Measurements from ENCODE around the gene AUTS2.

DNA sequence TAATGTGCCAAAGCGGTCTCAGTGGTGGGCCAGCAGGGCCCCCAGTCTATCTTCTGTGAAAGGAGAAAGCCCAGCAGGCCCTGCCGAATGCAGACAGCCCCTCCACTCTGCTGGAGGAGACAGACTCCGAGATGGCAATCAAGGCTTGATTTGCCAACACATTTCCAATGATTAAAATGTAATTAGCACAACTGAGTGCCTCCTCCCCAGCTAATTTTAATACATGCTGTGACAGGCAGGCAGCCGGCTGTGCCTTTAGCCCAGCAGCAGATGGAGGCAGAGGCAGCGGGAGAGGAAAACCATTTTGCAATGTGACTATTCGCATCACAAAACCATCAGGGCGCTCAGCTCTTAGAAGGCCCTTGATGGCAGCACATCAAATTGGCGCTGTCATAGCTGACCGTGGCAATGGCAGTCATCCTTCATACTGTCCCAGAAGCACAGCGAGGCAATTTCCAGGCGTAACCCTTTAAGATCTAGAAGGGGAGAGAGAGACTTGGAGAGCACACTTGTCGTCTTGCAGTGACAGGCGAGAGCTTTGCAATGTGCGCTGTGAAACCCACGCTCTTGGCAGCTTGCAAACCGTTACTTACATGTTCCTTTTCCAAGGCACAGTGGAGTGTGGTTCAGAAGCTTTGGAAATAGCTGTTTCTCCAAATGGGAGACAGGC lies 818.8 kb downstream of the AUTS2 start:
- TF ChIP-seq, protein P1, sequence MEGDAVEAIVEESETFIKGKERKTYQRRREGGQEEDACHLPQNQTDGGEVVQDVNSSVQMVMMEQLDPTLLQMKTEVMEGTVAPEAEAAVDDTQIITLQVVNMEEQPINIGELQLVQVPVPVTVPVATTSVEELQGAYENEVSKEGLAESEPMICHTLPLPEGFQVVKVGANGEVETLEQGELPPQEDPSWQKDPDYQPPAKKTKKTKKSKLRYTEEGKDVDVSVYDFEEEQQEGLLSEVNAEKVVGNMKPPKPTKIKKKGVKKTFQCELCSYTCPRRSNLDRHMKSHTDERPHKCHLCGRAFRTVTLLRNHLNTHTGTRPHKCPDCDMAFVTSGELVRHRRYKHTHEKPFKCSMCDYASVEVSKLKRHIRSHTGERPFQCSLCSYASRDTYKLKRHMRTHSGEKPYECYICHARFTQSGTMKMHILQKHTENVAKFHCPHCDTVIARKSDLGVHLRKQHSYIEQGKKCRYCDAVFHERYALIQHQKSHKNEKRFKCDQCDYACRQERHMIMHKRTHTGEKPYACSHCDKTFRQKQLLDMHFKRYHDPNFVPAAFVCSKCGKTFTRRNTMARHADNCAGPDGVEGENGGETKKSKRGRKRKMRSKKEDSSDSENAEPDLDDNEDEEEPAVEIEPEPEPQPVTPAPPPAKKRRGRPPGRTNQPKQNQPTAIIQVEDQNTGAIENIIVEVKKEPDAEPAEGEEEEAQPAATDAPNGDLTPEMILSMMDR (IDR thresholded peaks at IDR 0.05; ENCODE audit: insufficient read depth, low read length, poor library complexity, severe bottlenecking): no peak
- no peak for TF ChIP-seq EZH2phosphoT487 (conservative IDR thresholded peaks at IDR 0.05; ENCODE audit: low read length)

Measured in SU-DHL-6 (cell line).